Fibroblast of gingiva (primary cell): ENCODE data around the gene CENPP.

ENCODE experiments used
- DNase-seq: peaks from one replicate; pipeline ENCODE4 v3.0.0-alpha.2; 2011; ENCODE audit warnings: low read depth

CENPP gene

GRCh38 chr9:92598382-92598781, 272.6 kb downstream of the CENPP start:
- no peak for DNase-seq

DNA sequence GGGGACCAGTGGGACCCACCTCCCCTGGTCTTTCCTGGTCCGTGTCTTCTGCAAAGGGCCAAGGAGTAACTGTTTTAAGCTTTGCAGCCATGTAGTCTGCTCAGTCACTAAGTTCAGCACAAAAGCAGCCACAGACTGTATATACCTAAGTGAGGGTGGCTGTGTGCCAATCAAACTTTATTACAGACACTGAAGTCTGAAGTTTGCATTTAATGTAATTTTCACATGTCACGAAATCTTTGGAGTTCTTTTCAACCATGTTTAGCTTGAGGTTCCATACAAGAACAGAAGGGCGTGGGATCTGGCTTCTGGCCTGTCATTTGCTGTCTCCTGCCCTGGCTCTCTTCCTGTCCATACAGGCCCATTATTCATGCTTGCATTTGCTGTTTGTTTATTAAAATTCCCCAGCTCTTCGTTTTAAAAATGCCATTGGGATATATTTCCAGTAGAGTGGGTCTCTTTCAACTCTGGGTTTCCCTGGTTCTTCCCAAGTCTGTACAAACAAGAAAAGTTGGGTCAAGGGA, 274.2 kb downstream of the CENPP start:
- DNase-seq = no peak

DNA sequence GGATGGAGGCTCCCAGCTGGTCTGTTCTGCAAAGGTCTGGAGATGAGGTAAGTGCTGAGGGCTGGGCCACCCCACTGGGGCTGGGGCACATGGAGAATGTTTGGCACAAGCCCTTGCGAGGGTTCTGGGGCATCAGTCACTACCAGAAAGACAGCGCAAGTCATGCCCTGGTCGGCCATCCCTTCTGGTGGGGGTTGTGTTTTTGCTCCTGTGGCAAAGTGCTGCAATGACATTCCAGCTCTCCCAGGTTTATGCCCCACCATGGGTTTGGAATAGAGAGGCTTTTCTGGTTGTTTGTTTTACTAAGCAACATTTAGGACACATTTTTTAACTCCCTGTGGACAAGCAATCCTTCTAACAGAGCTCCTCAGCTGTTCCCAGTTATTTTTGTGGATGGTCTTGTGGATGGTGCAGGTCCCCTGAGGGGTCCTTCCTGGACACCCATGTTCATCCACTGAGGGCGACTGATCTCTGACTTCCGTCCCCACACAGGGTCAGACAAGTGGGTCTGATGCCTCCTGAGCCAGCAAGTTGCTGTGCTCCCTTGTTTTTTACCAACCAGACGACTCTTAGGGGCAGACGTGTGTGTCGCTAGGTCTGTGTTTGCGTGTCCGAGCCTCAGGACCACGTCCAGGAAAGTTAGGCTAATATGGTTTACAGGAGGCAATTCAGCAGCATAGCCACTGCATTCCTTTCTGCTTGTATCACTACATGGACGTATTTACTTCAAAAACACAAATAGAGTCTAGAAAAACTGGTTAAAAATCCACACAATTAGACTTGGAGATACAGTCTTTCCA, 274.9 kb downstream of the CENPP start:
- peak; percentile 84 for DNase-seq

- no peak for DNase-seq
Measured at GRCh38 chr9:92601451-92601850, 275.7 kb downstream of the CENPP start.

DNA sequence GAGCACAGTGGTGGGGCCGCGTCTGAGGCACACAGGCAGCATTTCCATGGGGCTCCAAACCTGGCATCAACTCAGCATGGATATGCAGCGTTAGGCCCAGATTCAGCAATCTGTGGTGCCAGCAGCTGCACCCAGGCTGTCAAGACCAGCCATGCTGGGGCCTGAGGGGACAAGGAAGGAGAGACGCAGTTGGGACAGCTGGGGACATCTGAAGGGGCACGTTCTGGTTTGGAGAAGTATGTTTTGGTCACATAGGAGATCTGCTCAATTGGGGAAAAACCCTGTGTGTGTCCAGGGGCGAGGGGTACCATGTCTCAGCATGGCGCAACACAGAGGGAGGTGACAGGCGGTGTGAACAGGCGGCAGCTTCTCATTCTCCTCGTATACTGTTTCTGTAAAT, 276.7 kb downstream of the CENPP start:
- DNase-seq = no peak

GRCh38 chr9:92603100-92603499, 277.3 kb downstream of the CENPP start:
- no peak for DNase-seq

DNA sequence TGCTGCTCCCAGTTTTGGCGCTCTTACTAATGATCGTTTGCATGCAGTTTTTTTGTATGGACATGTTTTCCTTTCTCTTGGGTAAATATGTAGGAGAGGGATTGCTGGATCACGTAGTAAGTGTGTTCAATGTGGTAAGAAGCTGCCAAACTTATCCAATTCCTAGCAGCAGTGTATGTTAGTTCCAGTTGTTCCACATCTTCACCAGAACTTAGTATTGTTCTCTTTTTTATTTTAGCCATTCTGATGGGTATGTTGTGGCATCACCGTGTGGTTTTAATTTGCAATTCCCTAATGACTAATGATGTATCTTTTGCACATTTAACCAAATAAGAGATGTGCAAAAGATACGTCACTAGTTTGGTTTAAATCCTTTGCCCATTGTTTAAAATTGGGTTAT, 278.2 kb downstream of the CENPP start:
- no peak for DNase-seq

DNA sequence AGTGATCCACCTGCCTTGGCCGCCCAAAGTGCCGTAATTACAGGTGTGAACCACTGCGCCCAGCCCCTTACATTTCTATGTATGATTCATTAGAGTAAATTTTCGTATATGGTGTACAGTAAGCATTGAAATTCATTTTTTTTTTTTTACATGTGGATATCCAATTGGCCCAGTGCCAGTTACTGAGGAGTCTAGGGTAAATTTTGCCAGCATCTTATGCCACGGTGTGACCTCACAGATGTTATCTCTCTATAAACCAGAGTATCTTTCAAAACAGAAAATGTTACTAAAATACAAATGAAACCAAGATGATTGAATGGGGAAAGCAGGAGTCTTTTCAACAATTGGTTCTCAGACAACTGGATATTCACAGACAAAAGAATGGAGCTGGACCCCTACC, 279.5 kb downstream of the CENPP start:
- no peak for DNase-seq

DNA sequence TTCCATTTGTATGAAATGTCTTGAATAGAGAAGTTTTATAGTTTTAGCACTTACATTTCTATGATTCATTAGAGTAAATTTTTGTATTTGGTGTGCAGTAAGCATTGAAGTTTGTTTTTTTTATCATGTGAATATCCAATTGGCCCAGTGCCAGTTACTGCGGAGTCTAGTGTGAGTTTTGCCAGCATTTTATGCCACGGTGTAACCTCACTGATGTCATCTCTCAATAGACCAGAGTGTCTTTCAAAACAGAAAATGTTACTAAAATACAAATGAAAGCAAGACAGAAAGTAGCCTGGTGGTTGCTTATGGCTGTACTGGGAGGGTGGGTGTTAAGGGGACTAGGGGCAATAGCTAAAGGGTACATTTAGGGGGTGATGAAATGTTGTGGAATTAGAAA, 281.3 kb downstream of the CENPP start:
- peak; percentile 70 for DNase-seq

DNA sequence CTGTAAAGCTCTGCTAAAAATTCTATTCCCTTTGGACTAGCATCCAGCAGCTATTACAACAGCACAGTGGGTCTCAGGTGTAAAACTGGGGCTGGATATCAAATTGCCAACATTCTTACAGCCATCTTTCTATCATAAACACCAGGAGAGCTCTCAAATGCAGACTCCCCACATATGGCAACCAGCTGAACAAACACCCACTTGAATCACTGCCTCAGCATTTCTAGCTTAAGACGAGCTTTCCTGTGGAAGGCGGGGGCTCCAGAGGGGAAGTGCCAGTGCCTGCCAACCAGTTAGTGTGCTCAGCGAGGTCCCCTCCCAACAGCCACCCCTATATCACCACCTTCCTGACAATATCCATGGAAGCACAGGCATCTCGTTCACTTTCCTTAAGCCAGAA, 282.0 kb downstream of the CENPP start:
- DNase-seq = peak; percentile 91

DNA sequence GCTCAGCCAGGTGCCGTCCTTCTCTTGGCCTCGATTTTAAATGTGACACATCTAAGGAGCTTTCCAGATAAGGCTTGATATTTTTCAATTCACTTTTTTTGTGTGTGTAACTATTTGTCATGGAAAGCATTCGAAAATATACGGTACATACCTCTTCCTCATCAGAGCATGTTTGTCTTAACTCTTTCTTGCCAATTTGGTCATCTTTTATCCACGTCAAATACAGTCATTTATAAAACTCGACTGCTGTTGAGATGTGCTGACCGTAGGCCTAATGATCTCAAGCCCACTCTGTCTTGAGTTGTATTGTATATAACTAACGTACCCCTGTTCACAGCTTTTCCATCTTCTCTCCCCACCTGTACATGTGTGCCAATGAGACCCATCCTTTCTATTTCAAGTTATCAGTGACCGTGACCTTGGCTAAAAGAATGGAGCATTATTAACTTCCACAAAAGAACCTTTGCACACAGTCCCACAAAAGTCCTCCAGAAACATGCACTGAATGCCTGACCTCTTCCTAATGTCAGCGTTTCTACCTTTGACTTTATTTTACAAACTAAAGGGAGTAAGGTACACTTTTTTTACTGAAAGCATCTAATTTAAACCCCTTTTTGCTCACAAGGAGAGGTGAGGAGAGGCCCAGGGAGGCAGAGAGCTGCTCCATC, 282.6 kb downstream of the CENPP start:
- peak; percentile 25 for DNase-seq

GRCh38 chr9:92608909-92609445, 283.2 kb downstream of the CENPP start:
- DNase-seq = peak; percentile 24

GRCh38 chr9:92610470-92611420, 285.0 kb downstream of the CENPP start:
- no peak for DNase-seq

DNA sequence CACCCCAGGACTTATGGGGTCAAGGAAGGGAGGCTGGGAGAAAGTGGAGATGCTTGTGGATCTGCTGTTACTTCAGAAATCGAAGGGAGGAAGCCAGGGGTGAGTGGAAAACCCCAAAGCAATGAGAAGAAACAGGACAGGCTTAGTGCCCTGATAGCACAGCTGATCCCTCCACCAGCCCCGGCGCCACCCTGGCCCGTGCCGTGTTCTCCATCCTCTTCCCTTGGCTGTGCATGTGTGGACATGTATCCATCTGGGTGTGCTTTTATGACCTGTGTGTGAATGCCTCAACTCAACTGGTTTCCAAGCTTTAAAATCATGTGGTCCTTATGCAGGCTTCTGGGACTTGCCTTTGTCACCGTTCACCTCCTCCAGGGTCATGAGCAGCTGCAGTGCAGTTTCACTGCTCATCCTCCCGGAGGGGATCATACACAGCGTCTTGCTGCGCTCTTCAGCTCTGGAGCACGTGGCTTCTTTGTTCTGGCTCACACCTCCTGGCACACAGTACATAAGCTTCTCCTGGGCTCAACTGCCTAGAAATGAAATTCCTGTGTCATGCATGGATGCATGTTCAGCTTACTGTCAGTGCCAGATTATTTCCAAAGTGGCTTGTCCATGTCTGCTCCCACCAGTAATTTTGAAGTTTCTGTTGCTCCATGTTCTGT, 286.0 kb downstream of the CENPP start:
- no peak for DNase-seq

DNA sequence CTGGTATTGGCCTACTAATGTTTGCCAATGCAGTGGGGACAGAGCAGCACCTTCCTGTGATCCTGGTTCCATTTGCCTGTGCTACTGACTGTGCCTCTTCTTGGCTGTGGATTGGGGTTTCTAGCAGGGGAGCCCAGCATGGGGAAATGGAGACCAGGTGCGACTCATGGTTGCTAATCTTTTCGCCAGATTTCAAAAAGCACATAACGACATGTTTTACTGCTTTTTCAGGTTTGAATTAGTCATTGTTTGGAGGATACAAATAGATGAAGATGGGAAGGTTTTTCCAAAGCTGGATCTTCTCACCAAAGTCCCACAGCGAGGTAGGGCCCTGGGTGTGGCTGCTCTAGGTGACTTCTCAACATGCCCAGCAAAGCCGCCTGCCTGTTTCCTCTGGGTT, 286.5 kb downstream of the CENPP start:
- no peak for DNase-seq

DNA sequence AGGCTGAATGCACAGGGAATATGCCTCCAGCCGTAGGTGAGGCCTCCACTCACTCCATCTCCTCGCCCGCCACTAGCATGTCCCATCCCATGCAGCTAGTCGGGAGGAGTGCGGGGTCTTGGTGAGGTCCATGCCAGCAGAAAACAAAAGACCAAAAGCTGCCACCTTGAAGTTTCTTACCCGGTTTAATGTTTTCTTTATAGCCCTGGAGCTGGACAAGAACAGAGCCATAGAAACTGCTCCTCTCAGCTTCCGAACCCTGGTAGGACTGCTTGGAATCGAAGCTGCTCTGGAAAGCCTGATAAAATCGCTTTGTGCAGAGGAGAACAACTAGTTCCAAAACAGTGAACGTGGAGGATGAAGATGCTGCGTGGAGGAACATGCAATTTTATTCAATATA, 287.1 kb downstream of the CENPP start:
- no peak for DNase-seq

DNA sequence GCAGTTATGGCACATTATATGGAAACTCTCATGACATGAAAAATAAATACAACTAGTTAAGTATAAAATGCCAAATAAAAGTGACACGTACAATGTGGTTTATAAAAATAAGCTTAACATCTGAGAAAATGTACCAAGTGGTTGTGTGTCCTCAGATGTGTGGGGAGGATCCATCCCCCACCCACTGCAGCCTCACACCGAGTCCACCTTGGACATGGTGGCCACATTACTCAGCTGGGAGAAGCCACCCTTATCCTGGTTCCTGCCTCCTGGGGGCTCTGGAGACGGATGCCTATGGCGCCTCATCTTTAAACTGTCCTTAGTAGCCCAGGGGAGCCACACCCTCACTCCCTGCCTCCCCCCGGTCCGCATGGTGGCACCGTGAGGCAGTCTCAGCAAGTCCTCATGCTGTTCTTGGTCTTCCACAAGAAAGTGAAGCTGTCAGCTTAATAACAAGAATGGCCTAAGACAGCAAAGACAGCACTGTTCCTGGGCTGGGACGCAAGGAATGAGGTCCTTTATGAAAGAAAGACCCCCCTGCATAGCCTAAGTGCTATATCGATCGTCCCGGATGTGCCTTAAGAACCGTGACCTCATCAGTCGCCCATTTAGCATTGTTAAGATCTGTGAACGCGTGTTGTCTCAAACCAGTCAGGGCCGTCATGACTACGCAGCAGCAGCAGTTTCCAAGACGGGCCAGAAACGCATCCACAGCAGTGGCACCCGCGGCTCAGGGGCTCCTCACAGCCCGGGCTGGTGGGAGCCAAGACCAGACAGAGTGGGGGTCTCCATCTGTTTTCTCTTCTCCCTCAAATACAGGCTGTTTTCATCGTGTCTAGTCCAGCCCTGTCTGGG, 287.7 kb downstream of the CENPP start:
- no peak for DNase-seq

- no peak for DNase-seq
Measured at GRCh38 chr9:92614123-92614510, 288.4 kb downstream of the CENPP start.

GRCh38 chr9:92614763-92615461, 289.2 kb downstream of the CENPP start:
- no peak for DNase-seq

DNA sequence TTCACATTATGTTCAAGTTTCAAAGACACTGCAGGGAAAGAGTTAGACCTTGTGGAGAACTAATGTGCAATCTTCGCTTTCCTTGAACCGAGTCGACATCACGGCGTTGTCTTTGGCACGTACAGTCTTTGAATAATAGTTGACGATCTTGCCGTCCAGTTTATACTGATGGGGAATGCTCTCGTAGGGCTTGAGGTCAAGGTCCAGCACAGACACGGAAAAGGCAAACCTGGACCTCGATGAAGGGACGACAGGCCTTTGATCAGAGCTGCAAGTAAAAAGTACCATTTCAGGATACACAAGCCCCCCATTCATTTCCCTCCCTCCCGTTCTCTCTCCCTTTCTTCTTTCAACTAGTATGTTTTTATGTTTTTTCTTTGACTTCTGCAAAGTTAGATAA, 290.0 kb downstream of the CENPP start:
- no peak for DNase-seq
